Jurkat, Clone E6-1 (cell line): ENCODE measurements around the gene FAM20A.
"Not testable (repeated sequence)": the region's sequence is repeated elsewhere in the genome, so short reads cannot be mapped to it uniquely, and the experiment has no call there.

Experiments used
- DNase-seq: peaks from one replicate; pipeline ENCODE4 v3.0.0-alpha.2; 2011; ENCODE audit warnings: low read depth, low spot score
- H3K4me3 ChIP-seq: 2 replicates; pipeline ENCODE4 v1.5.1; 2011; ENCODE audit warnings: mild to moderate bottlenecking, low read length, control low read depth, moderate library complexity

The FAM20A gene

GRCh38 chr17:68595496-68595895 lies 5.7 kb downstream of the FAM20A start:
- DNase-seq: no peak

GRCh38 chr17:68594552-68594951 lies 6.6 kb downstream of the FAM20A start:
- no peak overlapping the region for H3K4me3 ChIP-seq
- no peak for DNase-seq

More at GRCh38 chr17:68595496-68595895, 5.7 kb downstream of the FAM20A start:
- no peak overlapping the region for H3K4me3 ChIP-seq

- no peak overlapping the region for H3K4me3 ChIP-seq
- no peak for DNase-seq
These were observed 8.2 kb downstream of the FAM20A start for GRCh38 chr17:68592682-68593641.

GRCh38 chr17:68592009-68592408 lies 9.2 kb downstream of the FAM20A start:
- no peak overlapping the region for H3K4me3 ChIP-seq
- no peak for DNase-seq

- H3K4me3 ChIP-seq: no peak overlapping the region
- no peak for DNase-seq
These were observed 9.6 kb downstream of the FAM20A start for GRCh38 chr17:68591583-68591982.

GRCh38 chr17:68589086-68589485 lies 12.1 kb downstream of the FAM20A start:
- DNase-seq: no peak
- no peak overlapping the region for H3K4me3 ChIP-seq

- no peak overlapping the region for H3K4me3 ChIP-seq
- DNase-seq: no peak
These were observed 12.8 kb downstream of the FAM20A start for GRCh38 chr17:68588362-68588761.

GRCh38 chr17:68587847-68588246 lies 13.3 kb downstream of the FAM20A start:
- DNase-seq: no peak
- H3K4me3 ChIP-seq: no peak overlapping the region

GRCh38 chr17:68587026-68587425 lies 14.1 kb downstream of the FAM20A start:
- no peak overlapping the region for H3K4me3 ChIP-seq
- DNase-seq: no peak

GRCh38 chr17:68585643-68586042 lies 15.5 kb downstream of the FAM20A start:
- DNase-seq: no peak
- no peak overlapping the region for H3K4me3 ChIP-seq

- no peak for DNase-seq
- no peak overlapping the region for H3K4me3 ChIP-seq
These were observed 16.4 kb downstream of the FAM20A start for GRCh38 chr17:68584581-68585303.

- not testable (repeated sequence) for DNase-seq, H3K4me3 ChIP-seq
These were observed 18.3 kb downstream of the FAM20A start for GRCh38 chr17:68582867-68583266.

- DNase-seq: no peak
- no peak overlapping the region for H3K4me3 ChIP-seq
These were observed 19.1 kb downstream of the FAM20A start for GRCh38 chr17:68581863-68582645.

GRCh38 chr17:68580236-68580770 lies 20.9 kb downstream of the FAM20A start:
- no peak overlapping the region for H3K4me3 ChIP-seq
- DNase-seq: no peak

- DNase-seq: no peak
- H3K4me3 ChIP-seq: no peak overlapping the region
These were observed 21.8 kb downstream of the FAM20A start for GRCh38 chr17:68579194-68579927.

GRCh38 chr17:68578236-68578635 lies 22.9 kb downstream of the FAM20A start:
- no peak overlapping the region for H3K4me3 ChIP-seq
- DNase-seq: no peak

- DNase-seq: no peak
- no peak overlapping the region for H3K4me3 ChIP-seq
These were observed 23.7 kb downstream of the FAM20A start for GRCh38 chr17:68577497-68577821.

- no peak overlapping the region for H3K4me3 ChIP-seq
- no peak for DNase-seq
These were observed 24.2 kb downstream of the FAM20A start for GRCh38 chr17:68576811-68577496.
